HepG2 (cell line): ENCODE measurements around the gene OTOG. TPM values are rescaled to one million over a fixed set of nuclear protein-coding genes. Genes with fewer than 3 reads are reported as not detected.

Experiments
- ATAC-seq: fragments of 200-7000 bp; cut with Tn5 transposase; 3 replicates; pipeline ENCODE4 v1.9.1; 2020; ENCODE audit warnings: mild to moderate bottlenecking, moderate library complexity
- BruUV-seq: library from RNA; stranded (reverse); fragments of 400-500 nt; replicated peaks from 2 replicates; lab custom pipeline; 2021; lab: Mats Ljungman, UMichigan
- CTCF ChIA-PET: fragments of 300-600 bp; formaldehyde crosslinking; extraction: SDS; loops from one replicate; lab custom pipeline; 2021; ENCODE audit warnings: low total read pairs, inconsistent platforms, low intra/inter-chr PET ratio; lab: Yijun Ruan, JAX
- POLR2A ChIA-PET: fragments of 350-600 bp; sonication (Branson Sonifier 250); formaldehyde crosslinking; loops from one replicate; lab custom pipeline; 2020; ENCODE audit warnings: antibody characterized with exemption, inconsistent platforms; lab: Yijun Ruan, JAX
- DNase-seq: peaks from one replicate; pipeline ENCODE4 v3.0.0-alpha.2; 2015; ENCODE audit warnings: low spot score
- FAIRE-seq: peaks from 3 replicates; lab custom pipeline; 2011; peaks lifted over from hg19 to GRCh38; lab: Jason Lieb, UNC
- H2AFZ ChIP-seq: one replicate; pipeline ENCODE4 v1.6.1; 2011; ENCODE audit warnings: low read length, inconsistent platforms
- H3K27ac ChIP-seq: fragments of 300-600 bp; 3 replicates; pipeline ENCODE4 v1.8.0; 2011; ENCODE audit warnings: mixed run types, mild to moderate bottlenecking, mixed read lengths, low read length, inconsistent platforms; ENCODE audit not compliant: insufficient read depth; ENCODE audit errors: extremely low read length
- H3K27me3 ChIP-seq, 2 experiments: fragments of 200-600 bp in 1 of 2; 2 replicates in 1 of 2; 3 replicates in 1 of 2; pipeline versions ENCODE4 v1.6.0 to v1.8.0; 2011; ENCODE audit warnings: low read length in 2 of 2, mild to moderate bottlenecking in 2 of 2, moderate library complexity in 2 of 2, inconsistent platforms in 1 of 2; ENCODE audit not compliant: insufficient read depth in 2 of 2, control insufficient read depth in 1 of 2
- H3K36me3 ChIP-seq, 2 experiments: fragments of 200-600 bp in 1 of 2; replicated peaks in 1 of 2; 2 replicates in 1 of 2; 3 replicates in 1 of 2; pipeline versions ENCODE4 v1.5.1 to v1.8.0; 2011; ENCODE audit warnings: low read length in 2 of 2, inconsistent platforms in 1 of 2; ENCODE audit not compliant: insufficient read depth in 2 of 2, control insufficient read depth in 1 of 2
- H3K4me1 ChIP-seq: 2 replicates; pipeline ENCODE4 v1.5.1; 2012; ENCODE audit warnings: low read length, inconsistent platforms; ENCODE audit not compliant: insufficient read depth
- H3K4me2 ChIP-seq: 2 replicates; pipeline ENCODE4 v1.6.0; 2011; ENCODE audit warnings: low read depth, low read length, inconsistent platforms
- H3K4me3 ChIP-seq, 3 experiments: fragments of 200-600 bp in 1 of 3; sonication (generic), shearing (Covaris generic) in 1 of 3; replicated peaks in 1 of 3; 2 replicates each; pipeline ENCODE4 v1.5.1; 2011 to 2016; ENCODE audit warnings: low read length in 3 of 3, inconsistent platforms in 2 of 3, low read depth in 2 of 3, mild to moderate bottlenecking in 2 of 3, control low read depth in 1 of 3, mixed read lengths in 1 of 3; ENCODE audit not compliant: insufficient read depth in 1 of 3
- H3K79me2 ChIP-seq: one replicate; pipeline ENCODE4 v1.6.1; 2011; ENCODE audit warnings: low read length, inconsistent platforms; ENCODE audit not compliant: insufficient read depth
- H3K9ac ChIP-seq: 2 replicates; pipeline ENCODE4 v1.6.0; 2011; ENCODE audit warnings: mild to moderate bottlenecking, low read depth, low read length, inconsistent platforms; ENCODE audit not compliant: insufficient read depth
- H3K9me3 ChIP-seq: 2 replicates; pipeline ENCODE4 v1.5.1; 2012; ENCODE audit warnings: mild to moderate bottlenecking, low read length
- H4K20me1 ChIP-seq: 2 replicates; pipeline ENCODE4 v1.6.0; 2011; ENCODE audit warnings: inconsistent platforms, mild to moderate bottlenecking, low read length, moderate library complexity; ENCODE audit not compliant: insufficient read depth
- MEIS1 ChIP-seq: sonication (generic); formaldehyde crosslinking; IDR thresholded peaks from 2 replicates; pipeline ENCODE4 v1.9.0; 2021; ENCODE audit warnings: mild to moderate bottlenecking, missing genetic modification reagents, moderate library complexity, borderline replicate concordance
- RFXANK ChIP-seq: IDR thresholded peaks from 2 replicates; pipeline ENCODE4 v1.6.1; 2016
- USF2 ChIP-seq, 2 experiments: sonication (generic) in 1 of 2; formaldehyde crosslinking in 1 of 2; IDR thresholded peaks; 2 replicates each; pipeline versions ENCODE4 v1.5.1 to v1.6.1; 2011 to 2020; ENCODE audit warnings: borderline replicate concordance in 1 of 2, low read depth in 1 of 2, low read length in 1 of 2, mild to moderate bottlenecking in 1 of 2, missing genetic modification reagents in 1 of 2, moderate library complexity in 1 of 2
- XBP1 ChIP-seq: sonication (generic); formaldehyde crosslinking; IDR thresholded peaks from 2 replicates; pipeline ENCODE4 v1.5.0; 2020; ENCODE audit warnings: missing genetic modification reagents
- ZNF691 ChIP-seq: sonication (generic); formaldehyde crosslinking; IDR thresholded peaks from 2 replicates; pipeline ENCODE4 v1.4.0; 2020; ENCODE audit warnings: missing genetic modification reagents, low read depth, mild to moderate bottlenecking, borderline replicate concordance
- ZNF788 ChIP-seq: sonication (generic); formaldehyde crosslinking; IDR thresholded peaks from 2 replicates; pipeline ENCODE4 v1.5.0; 2020; ENCODE audit warnings: mild to moderate bottlenecking, missing genetic modification reagents, borderline replicate concordance
- ZNF800 ChIP-seq: sonication (generic); formaldehyde crosslinking; IDR thresholded peaks from 2 replicates; pipeline ENCODE4 v1.4.0; 2020; ENCODE audit warnings: missing genetic modification reagents
- WGBS: methylation state at CpG from one replicate; pipeline ENCODE4 v1.1.6; 2017; ENCODE audit warnings: low lambda C conversion rate; 5-methylcytosine and 5-hydroxymethylcytosine counted together
- in situ Hi-C: cut with HindIII; loops from 2 replicates; pipeline ENCODE4 v1.10.0; 2017; ENCODE audit warnings: low pct_unique_long_range_greater_than_20kb; ENCODE audit not compliant: extremely low pct_ligation_motif_present
- intact Hi-C: fragments of 100-400 bp; cut with micrococcal nuclease; formaldehyde crosslinking; loops from one replicate; pipeline ENCODE4 v1.10.0; 2022; ENCODE audit not compliant: unreplicated experiment
- polyA plus RNA-seq, 8 experiments: library from polyadenylated mRNA; depleted of rRNA in 3 of 8; stranded (reverse) in 7 of 8; unstranded in 1 of 8; fragments of >200 nt; fragmentation: Illumina TruSeq in 4 of 8; extraction: Trizol in 4 of 8; gene quantifications; 2 replicates each; pipeline versions ENCODE4 v1.2.1 to v1.2.3, GENCODE V29; 2011 to 2016; ENCODE audit warnings: low read depth in 4 of 8, missing spikeins in 1 of 8, mixed read lengths in 1 of 8; ENCODE audit not compliant: insufficient read depth in 1 of 8
- total RNA-seq, 5 experiments: library from RNA; depleted of rRNA; stranded (reverse); fragments of >200 nt; fragmentation: Illumina TruSeq; extraction: Trizol; gene quantifications; 2 replicates each; pipeline ENCODE4 v1.2.3, GENCODE V29; 2016; ENCODE audit warnings: low read depth in 1 of 5
- TF ChIP-seq, protein P1 (sequence below): sonication (generic); formaldehyde crosslinking; IDR thresholded peaks from 2 replicates; pipeline ENCODE4 v1.8.1; 2023; ENCODE audit warnings: missing genetic modification reagents, mild to moderate bottlenecking, borderline replicate concordance

OTOG gene
- total and polyA plus RNA-seq, 2 of the 13 experiments (the other 11 are each of a cell fraction or from before 2014, with no cell fraction given) = not detected

GRCh38 chr11:17630936-17631335, 83.9 kb downstream of the OTOG start:
- no peaks in the 10 kb centered on the region for H3K36me3 ChIP-seq
- DNase-seq (no peak), FAIRE-seq (no peak), ATAC-seq (no peak)
- H4K20me1 ChIP-seq = no peaks in the 10 kb centered on the region
- H3K4me2 ChIP-seq = no peak overlapping the region
- no peaks in the 10 kb centered on the region for H3K9me3 ChIP-seq
- H3K27me3 ChIP-seq = peaks cover 3 to 16% of the 10 kb centered on the region in 2 experiments; a peak in 2 of 5 replicates
- intact Hi-C loops = no loop called here
- H3K9ac ChIP-seq = no peak overlapping the region
- in situ Hi-C loops = no loop called here
- ChIA-PET POLR2A (no interaction called here), CTCF (no interaction called here)
- no peak overlapping the region for H3K4me3 ChIP-seq
- no peaks in the 10 kb centered on the region for H3K79me2 ChIP-seq
- 3% methylated on average over 2 of the region's 2 CpGs for WGBS
- TF ChIP-seq USF2 (IDR thresholded peaks at IDR 0.05; ENCODE audit: low read depth, low read length) (no peak), USF2 (CRISPR knock-in tag; IDR thresholded peaks at IDR 0.05; ENCODE audit: borderline replicate concordance) (no peak), XBP1 (CRISPR knock-in tag) (no peak), RFXANK (no peak), MEIS1 (CRISPR knock-in tag) (no peak), ZNF800 (CRISPR knock-in tag) (no peak), ZNF788 (CRISPR knock-in tag) (no peak), ZNF691 (CRISPR knock-in tag) (no peak)
- TF ChIP-seq, protein P1, sequence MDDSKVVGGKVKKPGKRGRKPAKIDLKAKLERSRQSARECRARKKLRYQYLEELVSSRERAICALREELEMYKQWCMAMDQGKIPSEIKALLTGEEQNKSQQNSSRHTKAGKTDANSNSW (CRISPR knock-in tag) = no peak
- H3K27ac ChIP-seq = no peak overlapping the region
- H3K4me1 ChIP-seq = no peaks in the 10 kb centered on the region
- no peak overlapping the region for H2AFZ ChIP-seq
- BruUV-seq = no TSS peak
